SK-N-SH (cell line): ENCODE data around the gene NPEPL1. TPM values are rescaled to one million over a fixed set of nuclear protein-coding genes. Genes with fewer than 3 reads are reported as not detected.

ENCODE experiments used
- CTCF ChIA-PET: fragments of 300-600, 350-600 bp; formaldehyde crosslinking; extraction: SDS; loops from one replicate; lab custom pipeline; 2021; lab: Yijun Ruan, JAX
- POLR2A ChIA-PET: fragments of 350-600 bp; sonication (Branson Sonifier 250); formaldehyde crosslinking; extraction: SDS; loops from one replicate; lab custom pipeline; 2020; ENCODE audit warnings: antibody characterized with exemption, inconsistent platforms; lab: Yijun Ruan, JAX
- DNase-seq: peaks from one replicate; pipeline ENCODE4 v3.0.0; 2012
- H2AFZ ChIP-seq: fragments of 200-600 bp; sonication (generic); 2 replicates; pipeline ENCODE4 v1.8.1; 2016; ENCODE audit warnings: antibody characterized with exemption, mild to moderate bottlenecking, low read depth
- H3F3A ChIP-seq: fragments of 200-600 bp; sonication (generic); replicated peaks from 2 replicates; pipeline ENCODE3; 2016; ENCODE audit warnings: antibody characterized with exemption, mild to moderate bottlenecking; ENCODE audit not compliant: insufficient read depth
- H3K27ac ChIP-seq, 2 experiments: fragments of 200-500 bp in 1 of 2; fragments of 200-600 bp in 1 of 2; sonication (Bioruptor generic) in 1 of 2; sonication (generic), shearing (Covaris generic) in 1 of 2; 2 replicates each; pipeline versions ENCODE4 v1.5.1 to v1.6.1; 2014 to 2016; ENCODE audit warnings: low read depth in 2 of 2, inconsistent platforms in 1 of 2, low read length in 1 of 2, mild to moderate bottlenecking in 1 of 2, mixed read lengths in 1 of 2
- H3K27me3 ChIP-seq: fragments of 200-600 bp; sonication (generic), shearing (Covaris generic); 2 replicates; pipeline ENCODE4 v1.6.1; 2016; ENCODE audit warnings: mixed run types; ENCODE audit not compliant: insufficient read depth
- H3K36me3 ChIP-seq, 2 experiments: fragments of 200-500 bp in 1 of 2; fragments of 200-600 bp in 1 of 2; sonication (Bioruptor generic) in 1 of 2; sonication (generic) in 1 of 2; replicated peaks in 1 of 2; 2 replicates each; pipeline versions ENCODE3 to v1.5.1; 2014 to 2016; ENCODE audit warnings: low read length in 1 of 2, mild to moderate bottlenecking in 1 of 2; ENCODE audit not compliant: insufficient read depth in 2 of 2, control insufficient read depth in 1 of 2
- H3K4me1 ChIP-seq, 2 experiments: fragments of 200-500 bp in 1 of 2; fragments of 200-600 bp in 1 of 2; sonication (Bioruptor generic) in 1 of 2; sonication (generic), shearing (Covaris generic) in 1 of 2; 2 replicates each; pipeline versions ENCODE4 v1.5.1 to v1.6.1; 2014 to 2016; ENCODE audit warnings: low read depth in 1 of 2, low read length in 1 of 2, mixed run types in 1 of 2; ENCODE audit not compliant: insufficient read depth in 2 of 2, control insufficient read depth in 1 of 2
- H3K4me2 ChIP-seq: fragments of 200-600 bp; sonication (generic), shearing (Covaris generic); 2 replicates; pipeline ENCODE4 v1.6.1; 2017; ENCODE audit warnings: mixed run types
- H3K4me3 ChIP-seq, 2 experiments: fragments of 200-500 bp in 1 of 2; fragments of 200-600 bp in 1 of 2; sonication (Bioruptor generic) in 1 of 2; sonication (generic), shearing (Covaris generic) in 1 of 2; 2 replicates each; pipeline versions ENCODE4 v1.5.1 to v1.8.1; 2014 to 2016; ENCODE audit warnings: low read depth in 2 of 2, inconsistent platforms in 1 of 2, low read length in 1 of 2, mild to moderate bottlenecking in 1 of 2, mixed read lengths in 1 of 2, moderate library complexity in 1 of 2
- H3K79me2 ChIP-seq: fragments of 200-600 bp; sonication (generic); 2 replicates; pipeline ENCODE4 v1.8.1; 2017; ENCODE audit warnings: mild to moderate bottlenecking; ENCODE audit not compliant: insufficient read depth
- H3K9ac ChIP-seq: fragments of 200-600 bp; sonication (generic); 2 replicates; pipeline ENCODE4 v1.6.1; 2017; ENCODE audit warnings: mixed run types
- H3K9me2 ChIP-seq: fragments of 200-600 bp; sonication (generic); 2 replicates; pipeline ENCODE4 v1.6.1; 2017; ENCODE audit warnings: mixed run types
- H3K9me3 ChIP-seq: fragments of 200-600 bp; sonication (generic); 2 replicates; pipeline ENCODE4 v1.6.1; 2017; ENCODE audit warnings: mixed run types, mild to moderate bottlenecking, moderate library complexity
- H4K20me1 ChIP-seq: fragments of 200-600 bp; sonication (generic); 2 replicates; pipeline ENCODE4 v1.6.1; 2017; ENCODE audit warnings: mild to moderate bottlenecking, mixed run types; ENCODE audit not compliant: insufficient read depth
- EP300 ChIP-seq, 2 experiments: IDR thresholded peaks; 2 replicates each; pipeline versions ENCODE4 v1.4.0 to v1.6.1; 2012; ENCODE audit warnings: borderline replicate concordance in 1 of 2, low read depth in 1 of 2, low read length in 1 of 2
- EZH2phosphoT487 ChIP-seq: fragments of 200-600 bp; sonication (generic); IDR thresholded peaks from 2 replicates; pipeline ENCODE4 v1.6.1; 2017; ENCODE audit warnings: low read depth, mixed run types, mild to moderate bottlenecking, antibody characterized with exemption, moderate library complexity, borderline replicate concordance
- FOSL2 ChIP-seq: IDR thresholded peaks from 2 replicates; pipeline ENCODE4 v1.4.0; 2012; ENCODE audit warnings: low read depth, mild to moderate bottlenecking, moderate library complexity, borderline replicate concordance
- FOXJ3 ChIP-seq: sonication (generic); formaldehyde crosslinking; IDR thresholded peaks from 2 replicates; pipeline ENCODE4 v1.5.1; 2020; ENCODE audit warnings: mild to moderate bottlenecking, missing genetic modification reagents
- FOXM1 ChIP-seq: IDR thresholded peaks from 2 replicates; pipeline ENCODE4 v1.4.0; 2012; ENCODE audit warnings: low read depth, mild to moderate bottlenecking
- GABPA ChIP-seq: IDR thresholded peaks from 2 replicates; pipeline ENCODE4 v1.4.0; 2012; ENCODE audit warnings: low read depth, mild to moderate bottlenecking
- MEF2A ChIP-seq: IDR thresholded peaks from 2 replicates; pipeline ENCODE4 v1.4.0; 2012; ENCODE audit warnings: low read depth, borderline replicate concordance
- MXI1 ChIP-seq: IDR thresholded peaks from 2 replicates; pipeline ENCODE4 v1.6.1; 2012; ENCODE audit warnings: mild to moderate bottlenecking, low read depth, low read length, improper control_type of control experiment
- POLR2AphosphoS5 ChIP-seq: IDR thresholded peaks from 2 replicates; pipeline ENCODE4 v1.6.1; 2012; ENCODE audit warnings: low read depth, low read length
- RXRA ChIP-seq: IDR thresholded peaks from 2 replicates; pipeline ENCODE4 v1.4.0; 2012; ENCODE audit warnings: low read depth, mild to moderate bottlenecking, borderline replicate concordance
- SIN3A ChIP-seq: IDR thresholded peaks from 2 replicates; pipeline ENCODE4 v1.6.1; 2012; ENCODE audit warnings: low read depth, mild to moderate bottlenecking, low read length, moderate library complexity, borderline replicate concordance
- TEAD4 ChIP-seq: IDR thresholded peaks from 2 replicates; pipeline ENCODE4 v1.4.0; 2012; ENCODE audit warnings: mild to moderate bottlenecking, borderline replicate concordance; ENCODE audit not compliant: insufficient read depth
- WGBS: methylation state at CpG from one replicate; pipeline ENCODE4 v1.1.6; 2017; ENCODE audit warnings: low lambda C conversion rate; 5-methylcytosine and 5-hydroxymethylcytosine counted together
- polyA plus RNA-seq, 3 experiments: library from polyadenylated mRNA; depleted of rRNA; stranded (reverse); fragments of >200 nt; gene quantifications; 2 replicates each; pipeline ENCODE4 v1.2.3, GENCODE V29; 2012
- TF ChIP-seq, protein P1 (sequence below): IDR thresholded peaks from 2 replicates; pipeline ENCODE4 v1.4.0; 2012; ENCODE audit warnings: low read depth, borderline replicate concordance
- TF ChIP-seq, protein P2 (sequence below): IDR thresholded peaks from 2 replicates; pipeline ENCODE4 v1.4.0; 2012; ENCODE audit warnings: low read depth
- TF ChIP-seq, protein P3 (sequence below): fragments of 150-350 bp; IDR thresholded peaks from 2 replicates; pipeline ENCODE4 v1.6.1; 2016; ENCODE audit warnings: mild to moderate bottlenecking, low read depth, low read length
- TF ChIP-seq, protein P4 (sequence below): fragments of 200-600 bp; sonication (generic); IDR thresholded peaks from 2 replicates; pipeline ENCODE4 v1.6.1; 2017; ENCODE audit warnings: antibody characterized with exemption, mild to moderate bottlenecking, moderate library complexity
- TF ChIP-seq, protein P5 (sequence below): IDR thresholded peaks from 2 replicates; pipeline ENCODE4 v1.4.0; 2012; ENCODE audit warnings: low read depth, borderline replicate concordance
- TF ChIP-seq, protein P6 (sequence below): fragments of 150-350 bp; IDR thresholded peaks from 2 replicates; pipeline ENCODE4 v1.6.1; 2017; ENCODE audit warnings: antibody characterized with exemption, low read length, low read depth, borderline replicate concordance
- TF ChIP-seq, protein P7 (sequence below): IDR thresholded peaks from 2 replicates; pipeline ENCODE4; 2012

The NPEPL1 gene
- polyA plus RNA-seq, 1 of the 3 experiments (the other 2 are of a cell fraction) = 2.8 TPM

DNA sequence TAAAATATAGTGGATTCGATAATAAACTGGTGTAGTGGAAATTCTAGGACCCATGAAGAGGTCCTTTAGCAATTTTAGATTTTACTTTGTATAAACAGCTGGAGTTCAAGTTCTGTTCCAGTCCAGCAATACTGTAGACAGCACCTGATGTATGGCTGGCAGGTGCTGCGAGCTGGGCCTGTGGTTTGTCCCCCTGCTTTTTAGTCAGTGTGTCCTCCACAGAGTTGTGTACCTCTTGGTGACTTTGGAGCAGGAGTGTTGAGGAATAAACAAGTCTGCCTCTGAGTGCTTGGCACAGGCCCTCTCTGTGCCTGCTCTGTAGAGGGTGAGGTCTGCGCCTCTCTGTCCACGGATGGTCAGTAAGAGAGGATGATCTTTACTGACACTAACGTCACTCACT, 27.7 kb upstream of the NPEPL1 start:
- no peak overlapping the region for H3K4me2 ChIP-seq
- no peak overlapping the region for H2AFZ ChIP-seq
- TF ChIP-seq, protein P1, sequence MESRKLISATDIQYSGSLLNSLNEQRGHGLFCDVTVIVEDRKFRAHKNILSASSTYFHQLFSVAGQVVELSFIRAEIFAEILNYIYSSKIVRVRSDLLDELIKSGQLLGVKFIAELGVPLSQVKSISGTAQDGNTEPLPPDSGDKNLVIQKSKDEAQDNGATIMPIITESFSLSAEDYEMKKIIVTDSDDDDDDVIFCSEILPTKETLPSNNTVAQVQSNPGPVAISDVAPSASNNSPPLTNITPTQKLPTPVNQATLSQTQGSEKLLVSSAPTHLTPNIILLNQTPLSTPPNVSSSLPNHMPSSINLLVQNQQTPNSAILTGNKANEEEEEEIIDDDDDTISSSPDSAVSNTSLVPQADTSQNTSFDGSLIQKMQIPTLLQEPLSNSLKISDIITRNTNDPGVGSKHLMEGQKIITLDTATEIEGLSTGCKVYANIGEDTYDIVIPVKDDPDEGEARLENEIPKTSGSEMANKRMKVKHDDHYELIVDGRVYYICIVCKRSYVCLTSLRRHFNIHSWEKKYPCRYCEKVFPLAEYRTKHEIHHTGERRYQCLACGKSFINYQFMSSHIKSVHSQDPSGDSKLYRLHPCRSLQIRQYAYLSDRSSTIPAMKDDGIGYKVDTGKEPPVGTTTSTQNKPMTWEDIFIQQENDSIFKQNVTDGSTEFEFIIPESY = no peak
- no peak for TF ChIP-seq POLR2AphosphoS5
- TF ChIP-seq TEAD4 = no peak
- no peak for TF ChIP-seq FOXM1
- TF ChIP-seq GABPA = no peak
- TF ChIP-seq, protein P2, sequence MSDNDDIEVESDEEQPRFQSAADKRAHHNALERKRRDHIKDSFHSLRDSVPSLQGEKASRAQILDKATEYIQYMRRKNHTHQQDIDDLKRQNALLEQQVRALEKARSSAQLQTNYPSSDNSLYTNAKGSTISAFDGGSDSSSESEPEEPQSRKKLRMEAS = no peak
- TF ChIP-seq SIN3A = no peak
- TF ChIP-seq, protein P3, sequence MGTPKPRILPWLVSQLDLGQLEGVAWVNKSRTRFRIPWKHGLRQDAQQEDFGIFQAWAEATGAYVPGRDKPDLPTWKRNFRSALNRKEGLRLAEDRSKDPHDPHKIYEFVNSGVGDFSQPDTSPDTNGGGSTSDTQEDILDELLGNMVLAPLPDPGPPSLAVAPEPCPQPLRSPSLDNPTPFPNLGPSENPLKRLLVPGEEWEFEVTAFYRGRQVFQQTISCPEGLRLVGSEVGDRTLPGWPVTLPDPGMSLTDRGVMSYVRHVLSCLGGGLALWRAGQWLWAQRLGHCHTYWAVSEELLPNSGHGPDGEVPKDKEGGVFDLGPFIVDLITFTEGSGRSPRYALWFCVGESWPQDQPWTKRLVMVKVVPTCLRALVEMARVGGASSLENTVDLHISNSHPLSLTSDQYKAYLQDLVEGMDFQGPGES = no peak
- no peak for TF ChIP-seq MEF2A
- TF ChIP-seq FOXJ3 = no peak
- no peak for TF ChIP-seq RXRA
- TF ChIP-seq MXI1 = no peak
- TF ChIP-seq, protein P4, sequence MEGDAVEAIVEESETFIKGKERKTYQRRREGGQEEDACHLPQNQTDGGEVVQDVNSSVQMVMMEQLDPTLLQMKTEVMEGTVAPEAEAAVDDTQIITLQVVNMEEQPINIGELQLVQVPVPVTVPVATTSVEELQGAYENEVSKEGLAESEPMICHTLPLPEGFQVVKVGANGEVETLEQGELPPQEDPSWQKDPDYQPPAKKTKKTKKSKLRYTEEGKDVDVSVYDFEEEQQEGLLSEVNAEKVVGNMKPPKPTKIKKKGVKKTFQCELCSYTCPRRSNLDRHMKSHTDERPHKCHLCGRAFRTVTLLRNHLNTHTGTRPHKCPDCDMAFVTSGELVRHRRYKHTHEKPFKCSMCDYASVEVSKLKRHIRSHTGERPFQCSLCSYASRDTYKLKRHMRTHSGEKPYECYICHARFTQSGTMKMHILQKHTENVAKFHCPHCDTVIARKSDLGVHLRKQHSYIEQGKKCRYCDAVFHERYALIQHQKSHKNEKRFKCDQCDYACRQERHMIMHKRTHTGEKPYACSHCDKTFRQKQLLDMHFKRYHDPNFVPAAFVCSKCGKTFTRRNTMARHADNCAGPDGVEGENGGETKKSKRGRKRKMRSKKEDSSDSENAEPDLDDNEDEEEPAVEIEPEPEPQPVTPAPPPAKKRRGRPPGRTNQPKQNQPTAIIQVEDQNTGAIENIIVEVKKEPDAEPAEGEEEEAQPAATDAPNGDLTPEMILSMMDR = no peak
- TF ChIP-seq EZH2phosphoT487 = no peak
- TF ChIP-seq, protein P5, sequence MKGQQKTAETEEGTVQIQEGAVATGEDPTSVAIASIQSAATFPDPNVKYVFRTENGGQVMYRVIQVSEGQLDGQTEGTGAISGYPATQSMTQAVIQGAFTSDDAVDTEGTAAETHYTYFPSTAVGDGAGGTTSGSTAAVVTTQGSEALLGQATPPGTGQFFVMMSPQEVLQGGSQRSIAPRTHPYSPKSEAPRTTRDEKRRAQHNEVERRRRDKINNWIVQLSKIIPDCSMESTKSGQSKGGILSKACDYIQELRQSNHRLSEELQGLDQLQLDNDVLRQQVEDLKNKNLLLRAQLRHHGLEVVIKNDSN = no peak
- TF ChIP-seq, protein P6, sequence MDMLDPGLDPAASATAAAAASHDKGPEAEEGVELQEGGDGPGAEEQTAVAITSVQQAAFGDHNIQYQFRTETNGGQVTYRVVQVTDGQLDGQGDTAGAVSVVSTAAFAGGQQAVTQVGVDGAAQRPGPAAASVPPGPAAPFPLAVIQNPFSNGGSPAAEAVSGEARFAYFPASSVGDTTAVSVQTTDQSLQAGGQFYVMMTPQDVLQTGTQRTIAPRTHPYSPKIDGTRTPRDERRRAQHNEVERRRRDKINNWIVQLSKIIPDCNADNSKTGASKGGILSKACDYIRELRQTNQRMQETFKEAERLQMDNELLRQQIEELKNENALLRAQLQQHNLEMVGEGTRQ = no peak
- TF ChIP-seq, protein P7, sequence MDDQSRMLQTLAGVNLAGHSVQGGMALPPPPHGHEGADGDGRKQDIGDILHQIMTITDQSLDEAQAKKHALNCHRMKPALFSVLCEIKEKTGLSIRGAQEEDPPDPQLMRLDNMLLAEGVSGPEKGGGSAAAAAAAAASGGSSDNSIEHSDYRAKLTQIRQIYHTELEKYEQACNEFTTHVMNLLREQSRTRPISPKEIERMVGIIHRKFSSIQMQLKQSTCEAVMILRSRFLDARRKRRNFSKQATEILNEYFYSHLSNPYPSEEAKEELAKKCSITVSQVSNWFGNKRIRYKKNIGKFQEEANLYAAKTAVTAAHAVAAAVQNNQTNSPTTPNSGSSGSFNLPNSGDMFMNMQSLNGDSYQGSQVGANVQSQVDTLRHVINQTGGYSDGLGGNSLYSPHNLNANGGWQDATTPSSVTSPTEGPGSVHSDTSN = no peak
- TF ChIP-seq FOSL2 = no peak
- TF ChIP-seq EP300 (IDR thresholded peaks at IDR 0.05; ENCODE audit: borderline replicate concordance in 1 of 2, low read depth in 1 of 2, low read length in 1 of 2) = no peak
- H3K4me1 ChIP-seq = peaks cover 6 to 9% of the 10 kb centered on the region in 2 experiments; a peak in 2 of 4 replicates
- no peak overlapping the region for H3K9ac ChIP-seq
- no peaks in the 10 kb centered on the region for H3K9me3 ChIP-seq
- 93% methylated on average over 4 of the region's 5 CpGs for WGBS
- H4K20me1 ChIP-seq = peaks cover 3% of the 10 kb centered on the region; the same call in 1 of the 2 replicates
- peaks cover 90% of the 10 kb centered on the region for H3K79me2 ChIP-seq
- ChIA-PET POLR2A (no interaction called here), CTCF (interaction anchor here (1.3 kb wide), 1 partner anchor 14 kb away, joined by 5 read pairs; the partner anchor contains the start of gene STX16)
- no peaks in the 10 kb centered on the region for H3K27me3 ChIP-seq
- peaks cover 45 to 75% of the 10 kb centered on the region in 2 experiments for H3K36me3 ChIP-seq
- no peaks in the 10 kb centered on the region for H3K9me2 ChIP-seq
- H3K27ac ChIP-seq = no peak overlapping the region
- no peaks in the 10 kb centered on the region for H3F3A ChIP-seq
- H3K4me3 ChIP-seq = no peak overlapping the region
- DNase-seq = no peak
